SK-N-SH treated with all-trans-retinoic acid at 6 μM for 48 hours (cell line): Measurements from ENCODE around the gene NKTR.

Source experiments
- ATAC-seq: fragments of 200-7000 bp; cut with Tn5 transposase; 3 replicates; pipeline ENCODE4 v1.9.1; 2020; ENCODE audit warnings: mild to moderate bottlenecking, moderate library complexity
- ARNTL ChIP-seq: fragments of 450-650 bp; formaldehyde crosslinking; IDR thresholded peaks from 2 replicates; pipeline ENCODE4 v1.5.0; 2020; ENCODE audit warnings: low read depth, mild to moderate bottlenecking, moderate library complexity, borderline replicate concordance
- BACH2 ChIP-seq: fragments of 250-450 bp; sonication (Bioruptor Pico); IDR thresholded peaks from 2 replicates; pipeline ENCODE4 v1.9.0; 2021; ENCODE audit warnings: mild to moderate bottlenecking, borderline replicate concordance
- CREB5 ChIP-seq: fragments of 250-450 bp; sonication (Bioruptor Pico); IDR thresholded peaks from 2 replicates; pipeline ENCODE4 v1.5.1; 2020; ENCODE audit warnings: low read depth, mild to moderate bottlenecking, moderate library complexity
- CSDC2 ChIP-seq: fragments of 250-450 bp; sonication (Bioruptor Pico); IDR thresholded peaks from 2 replicates; pipeline ENCODE4 v1.5.0; 2020; ENCODE audit warnings: mild to moderate bottlenecking, moderate library complexity
- CSRNP3 ChIP-seq: fragments of 250-450 bp; sonication (Bioruptor Pico); IDR thresholded peaks from 2 replicates; pipeline ENCODE4 v1.5.1; 2021; ENCODE audit warnings: mild to moderate bottlenecking, moderate library complexity
- ESRRG ChIP-seq: fragments of 250-450 bp; sonication (Bioruptor Pico); IDR thresholded peaks from 2 replicates; pipeline ENCODE4 v1.6.1; 2021; ENCODE audit warnings: mild to moderate bottlenecking
- ISL1 ChIP-seq: fragments of 250-450 bp; sonication (Bioruptor Pico); IDR thresholded peaks from 2 replicates; pipeline ENCODE4 v2.1.2; 2022; ENCODE audit warnings: mild to moderate bottlenecking, moderate library complexity
- OSR1 ChIP-seq: fragments of 250-450 bp; sonication (Bioruptor Pico); IDR thresholded peaks from 2 replicates; pipeline ENCODE4 v1.8.0; 2022; ENCODE audit warnings: moderate library complexity, mild to moderate bottlenecking, inconsistent platforms
- PATZ1 ChIP-seq: fragments of 250-450 bp; sonication (Bioruptor Pico); IDR thresholded peaks from 2 replicates; pipeline ENCODE4 v1.8.0; 2020; ENCODE audit warnings: mild to moderate bottlenecking, moderate library complexity, borderline replicate concordance
- POU6F1 ChIP-seq: fragments of 250-450 bp; sonication (Bioruptor Pico); IDR thresholded peaks from 2 replicates; pipeline ENCODE4 v1.8.0; 2021; ENCODE audit warnings: low read depth, mild to moderate bottlenecking, moderate library complexity, borderline replicate concordance
- PPARA ChIP-seq: fragments of 250-450 bp; sonication (Bioruptor Pico); IDR thresholded peaks from 2 replicates; pipeline ENCODE4 v1.5.0; 2020; ENCODE audit warnings: mild to moderate bottlenecking, borderline replicate concordance
- RARB ChIP-seq: fragments of 250-450 bp; sonication (Bioruptor Pico); IDR thresholded peaks from 2 replicates; pipeline ENCODE4 v1.8.0; 2021; ENCODE audit warnings: mild to moderate bottlenecking, moderate library complexity
- TCF4 ChIP-seq: fragments of 250-450 bp; sonication (Bioruptor Pico); IDR thresholded peaks from 2 replicates; pipeline ENCODE4 v1.8.0; 2021; ENCODE audit warnings: mild to moderate bottlenecking, moderate library complexity, borderline replicate concordance
- TOX ChIP-seq: fragments of 250-450 bp; sonication (Bioruptor Pico); IDR thresholded peaks from 2 replicates; pipeline ENCODE4 v1.8.0; 2021; ENCODE audit warnings: mild to moderate bottlenecking, moderate library complexity, borderline replicate concordance
- TSHZ2 ChIP-seq: fragments of 250-450 bp; sonication (Bioruptor Pico); IDR thresholded peaks from 2 replicates; pipeline ENCODE4 v1.5.0; 2020; ENCODE audit warnings: mild to moderate bottlenecking, moderate library complexity
- ZC3H10 ChIP-seq: fragments of 250-450 bp; sonication (Bioruptor Pico); IDR thresholded peaks from 2 replicates; pipeline ENCODE4 v1.5.1; 2021; ENCODE audit warnings: mild to moderate bottlenecking, moderate library complexity
- ZFP3 ChIP-seq: fragments of 250-450 bp; sonication (Bioruptor Pico); IDR thresholded peaks from 2 replicates; pipeline ENCODE4 v1.5.0; 2020; ENCODE audit warnings: mild to moderate bottlenecking, moderate library complexity
- ZNF70 ChIP-seq: fragments of 450-650 bp; formaldehyde crosslinking; IDR thresholded peaks from 2 replicates; pipeline ENCODE4 v1.5.0; 2020; ENCODE audit warnings: mild to moderate bottlenecking, moderate library complexity
- ZNF8 ChIP-seq: fragments of 450-650 bp; formaldehyde crosslinking; IDR thresholded peaks from 2 replicates; pipeline ENCODE4 v1.5.0; 2020; ENCODE audit warnings: mild to moderate bottlenecking, moderate library complexity

NKTR gene

GRCh38 chr3:42665050-42665878, 64.8 kb downstream of the NKTR start:
- TF ChIP-seq BACH2: no peak
- TF ChIP-seq PATZ1 (CRISPR knock-in tag): no peak
- no peak for TF ChIP-seq TSHZ2 (CRISPR knock-in tag)
- no peak for TF ChIP-seq ARNTL
- TF ChIP-seq ZC3H10: no peak
- TF ChIP-seq CREB5 (CRISPR knock-in tag): no peak
- no peak for TF ChIP-seq CSDC2 (CRISPR knock-in tag)
- TF ChIP-seq TCF4 (CRISPR knock-in tag): no peak
- no peak for TF ChIP-seq ESRRG (CRISPR knock-in tag)
- no peak for TF ChIP-seq TOX (CRISPR knock-in tag)
- ATAC-seq: no peak

- no peak for ATAC-seq
- TF ChIP-seq CSDC2 (CRISPR knock-in tag) (no peak), ZNF8 (no peak), CSRNP3 (no peak), PATZ1 (CRISPR knock-in tag) (no peak), ARNTL (no peak), OSR1 (CRISPR knock-in tag) (no peak), TCF4 (CRISPR knock-in tag) (no peak), ZNF70 (CRISPR knock-in tag) (no peak)
These were observed 65.5 kb downstream of the NKTR start for GRCh38 chr3:42666022-42666421.

- no peak for ATAC-seq
- TF ChIP-seq BACH2 (no peak), ISL1 (CRISPR knock-in tag) (no peak), TOX (CRISPR knock-in tag) (no peak), RARB (CRISPR knock-in tag) (no peak), ZNF8 (no peak), POU6F1 (CRISPR knock-in tag) (no peak), ARNTL (no peak), PPARA (no peak), PATZ1 (CRISPR knock-in tag) (no peak), TCF4 (CRISPR knock-in tag) (no peak), ESRRG (CRISPR knock-in tag) (no peak), CREB5 (CRISPR knock-in tag) (no peak), ZFP3 (no peak)
These were observed 66.1 kb downstream of the NKTR start for GRCh38 chr3:42666577-42666998.
